SK-N-SH treated with all-trans-retinoic acid at 6 μM for 48 hours (cell line): Measurements from ENCODE around the gene TENT5D.
"Not testable (repeated sequence)": the region's sequence is repeated elsewhere in the genome, so short reads cannot be mapped to it uniquely, and the experiment has no call there.

ENCODE experiments used
- ATAC-seq: fragments of 200-7000 bp; cut with Tn5 transposase; 3 replicates; pipeline ENCODE4 v1.9.1; 2020; ENCODE audit warnings: mild to moderate bottlenecking, moderate library complexity
- ARNTL ChIP-seq: fragments of 450-650 bp; formaldehyde crosslinking; IDR thresholded peaks from 2 replicates; pipeline ENCODE4 v1.5.0; 2020; ENCODE audit warnings: low read depth, mild to moderate bottlenecking, moderate library complexity, borderline replicate concordance
- BACH2 ChIP-seq: fragments of 250-450 bp; sonication (Bioruptor Pico); IDR thresholded peaks from 2 replicates; pipeline ENCODE4 v1.9.0; 2021; ENCODE audit warnings: mild to moderate bottlenecking, borderline replicate concordance
- CREB5 ChIP-seq: fragments of 250-450 bp; sonication (Bioruptor Pico); IDR thresholded peaks from 2 replicates; pipeline ENCODE4 v1.5.1; 2020; ENCODE audit warnings: low read depth, mild to moderate bottlenecking, moderate library complexity
- CSRNP3 ChIP-seq: fragments of 250-450 bp; sonication (Bioruptor Pico); IDR thresholded peaks from 2 replicates; pipeline ENCODE4 v1.5.1; 2021; ENCODE audit warnings: mild to moderate bottlenecking, moderate library complexity
- ESRRG ChIP-seq: fragments of 250-450 bp; sonication (Bioruptor Pico); IDR thresholded peaks from 2 replicates; pipeline ENCODE4 v1.6.1; 2021; ENCODE audit warnings: mild to moderate bottlenecking
- GLIS3 ChIP-seq: fragments of 250-450 bp; sonication (Bioruptor Pico); IDR thresholded peaks from 2 replicates; pipeline ENCODE4 v1.5.0; 2020; ENCODE audit warnings: mild to moderate bottlenecking, moderate library complexity
- ISL1 ChIP-seq: fragments of 250-450 bp; sonication (Bioruptor Pico); IDR thresholded peaks from 2 replicates; pipeline ENCODE4 v2.1.2; 2022; ENCODE audit warnings: mild to moderate bottlenecking, moderate library complexity
- OSR1 ChIP-seq: fragments of 250-450 bp; sonication (Bioruptor Pico); IDR thresholded peaks from 2 replicates; pipeline ENCODE4 v1.8.0; 2022; ENCODE audit warnings: moderate library complexity, mild to moderate bottlenecking, inconsistent platforms
- PATZ1 ChIP-seq: fragments of 250-450 bp; sonication (Bioruptor Pico); IDR thresholded peaks from 2 replicates; pipeline ENCODE4 v1.8.0; 2020; ENCODE audit warnings: mild to moderate bottlenecking, moderate library complexity, borderline replicate concordance
- RARB ChIP-seq: fragments of 250-450 bp; sonication (Bioruptor Pico); IDR thresholded peaks from 2 replicates; pipeline ENCODE4 v1.8.0; 2021; ENCODE audit warnings: mild to moderate bottlenecking, moderate library complexity
- SNAI2 ChIP-seq: fragments of 250-450 bp; sonication (Bioruptor Pico); IDR thresholded peaks from 2 replicates; pipeline ENCODE4 v1.5.0; 2020; ENCODE audit warnings: mild to moderate bottlenecking, moderate library complexity
- TCF4 ChIP-seq: fragments of 250-450 bp; sonication (Bioruptor Pico); IDR thresholded peaks from 2 replicates; pipeline ENCODE4 v1.8.0; 2021; ENCODE audit warnings: mild to moderate bottlenecking, moderate library complexity, borderline replicate concordance
- TOX ChIP-seq: fragments of 250-450 bp; sonication (Bioruptor Pico); IDR thresholded peaks from 2 replicates; pipeline ENCODE4 v1.8.0; 2021; ENCODE audit warnings: mild to moderate bottlenecking, moderate library complexity, borderline replicate concordance
- TSHZ2 ChIP-seq: fragments of 250-450 bp; sonication (Bioruptor Pico); IDR thresholded peaks from 2 replicates; pipeline ENCODE4 v1.5.0; 2020; ENCODE audit warnings: mild to moderate bottlenecking, moderate library complexity
- ZC3H10 ChIP-seq: fragments of 250-450 bp; sonication (Bioruptor Pico); IDR thresholded peaks from 2 replicates; pipeline ENCODE4 v1.5.1; 2021; ENCODE audit warnings: mild to moderate bottlenecking, moderate library complexity
- ZFP3 ChIP-seq: fragments of 250-450 bp; sonication (Bioruptor Pico); IDR thresholded peaks from 2 replicates; pipeline ENCODE4 v1.5.0; 2020; ENCODE audit warnings: mild to moderate bottlenecking, moderate library complexity
- ZFP30 ChIP-seq: fragments of 450-650 bp; formaldehyde crosslinking; IDR thresholded peaks from 2 replicates; pipeline ENCODE4 v1.5.0; 2022; ENCODE audit warnings: mild to moderate bottlenecking, moderate library complexity
- ZNF565 ChIP-seq: fragments of 450-650 bp; formaldehyde crosslinking; conservative IDR thresholded peaks from 2 replicates; pipeline ENCODE4 v1.5.0; 2020; ENCODE audit warnings: low read depth, mild to moderate bottlenecking, moderate library complexity
- ZNF70 ChIP-seq: fragments of 450-650 bp; formaldehyde crosslinking; IDR thresholded peaks from 2 replicates; pipeline ENCODE4 v1.5.0; 2020; ENCODE audit warnings: mild to moderate bottlenecking, moderate library complexity

Gene TENT5D

GRCh38 chrX:80432441-80432840 lies 12.2 kb downstream of the TENT5D start:
- no peak for ATAC-seq

GRCh38 chrX:80432863-80433262 lies 12.6 kb downstream of the TENT5D start:
- no peak for ATAC-seq
- TF ChIP-seq ZFP30 (no peak), ZNF565 (CRISPR knock-in tag) (no peak), ZNF70 (CRISPR knock-in tag) (no peak), TCF4 (CRISPR knock-in tag) (no peak), BACH2 (CRISPR knock-in tag) (no peak), ZC3H10 (CRISPR knock-in tag) (no peak), CREB5 (CRISPR knock-in tag) (no peak), SNAI2 (CRISPR knock-in tag) (no peak), OSR1 (CRISPR knock-in tag) (no peak), ESRRG (CRISPR knock-in tag) (no peak), TSHZ2 (CRISPR knock-in tag) (no peak), GLIS3 (CRISPR knock-in tag) (no peak)

More at GRCh38 chrX:80432441-80432840, 12.2 kb downstream of the TENT5D start:
- TF ChIP-seq TSHZ2 (CRISPR knock-in tag): no peak
- no peak for TF ChIP-seq ZNF565 (CRISPR knock-in tag)
- no peak for TF ChIP-seq CSRNP3
- no peak for TF ChIP-seq ZC3H10 (CRISPR knock-in tag)
- no peak for TF ChIP-seq PATZ1 (CRISPR knock-in tag)
- TF ChIP-seq OSR1 (CRISPR knock-in tag): no peak
- TF ChIP-seq RARB: no peak
- no peak for TF ChIP-seq TOX (CRISPR knock-in tag)
- no peak for TF ChIP-seq SNAI2 (CRISPR knock-in tag)
- no peak for TF ChIP-seq ESRRG (CRISPR knock-in tag)

GRCh38 chrX:80468166-80468565 lies 47.9 kb downstream of the TENT5D start:
- not testable (repeated sequence) for ATAC-seq

GRCh38 chrX:80471582-80471981 lies 51.3 kb downstream of the TENT5D start:
- ATAC-seq: no peak
- no peak for TF ChIP-seq ARNTL
- TF ChIP-seq TSHZ2 (CRISPR knock-in tag): no peak
- TF ChIP-seq RARB: no peak
- no peak for TF ChIP-seq ZFP30
- no peak for TF ChIP-seq ZNF70 (CRISPR knock-in tag)
- no peak for TF ChIP-seq ZFP3 (CRISPR knock-in tag)
- no peak for TF ChIP-seq CREB5 (CRISPR knock-in tag)
- no peak for TF ChIP-seq BACH2 (CRISPR knock-in tag)
- no peak for TF ChIP-seq ISL1
